HG02623 (cell line): ENCODE data around the gene VPS13A.
"Not testable (repeated sequence)": the region's sequence is repeated elsewhere in the genome, so short reads cannot be mapped to it uniquely, and the experiment has no call there.

Experiments used
- ATAC-seq: cut with Tn5 transposase; IDR thresholded peaks from one replicate; pipeline ENCODE4 v1.9.1; 2021; ENCODE audit warnings: moderate library complexity; ENCODE audit not compliant: unreplicated experiment

Gene VPS13A

GRCh38 chr9:77421506-77422265 is 244.4 kb downstream of the VPS13A start:
- no peak for ATAC-seq

- no peak for ATAC-seq
Observed at GRCh38 chr9:77422969-77423368, 245.6 kb downstream of the VPS13A start.

- ATAC-seq: no peak
Observed at GRCh38 chr9:77423841-77424240, 246.5 kb downstream of the VPS13A start.

GRCh38 chr9:77424993-77425392 is 247.7 kb downstream of the VPS13A start:
- no peak for ATAC-seq

GRCh38 chr9:77426712-77427111 is 249.4 kb downstream of the VPS13A start:
- no peak for ATAC-seq

GRCh38 chr9:77427256-77427927 is 250.1 kb downstream of the VPS13A start:
- ATAC-seq: no peak

GRCh38 chr9:77429928-77430327 is 252.6 kb downstream of the VPS13A start:
- no peak for ATAC-seq

GRCh38 chr9:77432053-77432452 is 254.7 kb downstream of the VPS13A start:
- no peak for ATAC-seq

GRCh38 chr9:77433675-77434445 is 256.5 kb downstream of the VPS13A start:
- ATAC-seq: peak; percentile 88

GRCh38 chr9:77435277-77435676 is 257.9 kb downstream of the VPS13A start:
- ATAC-seq: no peak

GRCh38 chr9:77435688-77436087 is 258.4 kb downstream of the VPS13A start:
- no peak for ATAC-seq

GRCh38 chr9:77438653-77439052 is 261.3 kb downstream of the VPS13A start:
- ATAC-seq: no peak

- no peak for ATAC-seq
Observed at GRCh38 chr9:77440057-77440456, 262.7 kb downstream of the VPS13A start.

GRCh38 chr9:77441124-77441523 is 263.8 kb downstream of the VPS13A start:
- ATAC-seq: not testable (repeated sequence)

GRCh38 chr9:77442436-77442835 is 265.1 kb downstream of the VPS13A start:
- ATAC-seq: no peak

GRCh38 chr9:77447646-77448045 is 270.3 kb downstream of the VPS13A start:
- ATAC-seq: no peak

- no peak for ATAC-seq
Observed at GRCh38 chr9:77449240-77450084, 272.1 kb downstream of the VPS13A start.

- ATAC-seq: no peak
Observed at GRCh38 chr9:77450085-77450475, 272.7 kb downstream of the VPS13A start.

- ATAC-seq: no peak
Observed at GRCh38 chr9:77451507-77451906, 274.2 kb downstream of the VPS13A start.

GRCh38 chr9:77453825-77454647 is 276.7 kb downstream of the VPS13A start:
- no peak for ATAC-seq
